Measurements from ENCODE around the gene PDHA1.

Gene PDHA1

DNA sequence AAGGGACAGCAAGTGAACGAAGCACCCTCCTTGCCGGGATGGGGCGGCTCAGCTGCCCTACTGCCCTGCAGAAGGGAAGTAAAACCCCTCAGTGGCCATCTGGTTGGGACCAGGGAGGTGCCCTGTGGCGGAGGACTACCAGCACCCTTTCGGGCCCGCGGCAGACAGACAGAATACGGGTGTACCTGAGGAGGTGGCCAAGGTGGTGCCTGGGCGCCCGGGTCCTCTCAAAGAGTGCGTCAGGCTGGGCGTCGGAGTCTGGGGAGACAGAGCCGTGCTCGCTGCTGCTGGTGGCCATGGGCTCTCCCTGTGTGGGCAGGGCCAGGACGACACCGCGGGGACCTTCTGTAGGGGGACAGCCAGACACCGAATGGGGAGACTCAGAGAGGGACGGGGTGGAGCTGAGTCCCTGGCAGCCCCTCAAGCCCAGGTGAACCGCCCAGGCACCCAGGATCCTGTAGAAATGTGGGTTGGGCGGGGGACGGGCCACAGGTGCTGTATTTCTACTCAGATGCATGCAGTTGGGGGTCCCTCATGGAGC lies 29.7 kb downstream of the PDHA1 start:
- in situ Hi-C loops (cut with MboI; ENCODE audit: low sequenced_read_pairs): no loop called here

DNA sequence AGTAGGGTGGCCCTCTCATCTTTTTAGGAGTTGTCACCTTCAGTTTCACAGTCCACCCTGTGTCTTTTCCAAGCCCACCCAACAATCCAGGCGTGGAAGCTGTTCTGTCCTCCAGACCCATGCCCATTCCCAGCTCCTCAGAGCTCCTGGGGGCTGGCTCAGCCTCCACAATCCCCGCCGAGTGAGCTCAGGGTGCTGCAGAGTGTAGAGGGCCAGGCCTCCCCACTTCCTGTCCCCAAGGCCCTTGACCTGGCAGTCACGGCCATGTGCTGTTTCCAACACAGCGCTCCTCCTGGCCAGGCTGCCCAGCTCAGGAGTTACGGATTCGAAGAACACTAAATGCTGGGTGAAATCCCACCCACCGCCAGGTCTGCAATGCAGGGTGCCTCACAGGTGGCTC lies 31.8 kb downstream of the PDHA1 start:
- in situ Hi-C loops (cut with MboI; ENCODE audit: low sequenced_read_pairs): no loop called here

DNA sequence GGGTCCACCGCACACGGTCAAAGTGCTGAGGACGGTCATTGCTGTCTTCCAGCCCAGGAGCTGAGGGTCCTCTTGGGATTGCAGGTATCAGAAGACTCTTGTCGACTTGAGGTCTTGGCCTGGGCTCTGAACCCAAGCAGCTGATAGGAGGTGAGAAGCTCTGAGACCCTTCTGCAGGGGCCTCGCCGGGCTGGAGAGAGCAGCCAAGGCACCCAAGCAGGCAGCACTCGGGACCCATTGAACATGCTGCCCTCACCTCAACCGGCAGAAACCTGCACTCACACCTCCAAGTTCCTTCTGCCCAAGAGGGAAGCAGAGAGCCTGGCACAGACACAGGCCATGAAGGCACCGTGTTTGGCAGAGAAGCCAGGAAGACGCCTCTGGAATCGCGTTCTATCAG lies 34.1 kb downstream of the PDHA1 start:
- in situ Hi-C loops (cut with MboI; ENCODE audit: low sequenced_read_pairs): no loop called here

DNA sequence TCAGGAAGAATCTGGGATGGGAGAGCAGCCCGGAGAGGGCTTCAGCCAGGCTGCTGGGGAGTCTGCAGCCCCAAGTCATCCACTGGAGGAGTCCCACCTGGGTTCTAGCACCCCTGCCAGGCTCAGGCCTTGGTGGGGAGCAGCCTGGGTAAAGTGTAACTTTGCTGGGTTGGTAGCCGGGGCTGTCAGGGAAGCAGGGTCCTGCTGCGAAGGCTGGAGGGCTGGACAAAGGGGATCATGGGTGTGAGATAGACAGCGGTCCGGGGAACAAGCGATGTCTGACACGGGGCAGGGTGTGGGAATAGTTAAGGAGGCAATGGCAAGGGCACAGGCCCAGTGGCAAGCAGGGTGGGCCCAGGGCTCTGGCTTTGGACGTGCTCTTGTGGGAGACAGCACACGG lies 37.6 kb downstream of the PDHA1 start:
- in situ Hi-C loops (cut with MboI; ENCODE audit: low sequenced_read_pairs): no loop called here

DNA sequence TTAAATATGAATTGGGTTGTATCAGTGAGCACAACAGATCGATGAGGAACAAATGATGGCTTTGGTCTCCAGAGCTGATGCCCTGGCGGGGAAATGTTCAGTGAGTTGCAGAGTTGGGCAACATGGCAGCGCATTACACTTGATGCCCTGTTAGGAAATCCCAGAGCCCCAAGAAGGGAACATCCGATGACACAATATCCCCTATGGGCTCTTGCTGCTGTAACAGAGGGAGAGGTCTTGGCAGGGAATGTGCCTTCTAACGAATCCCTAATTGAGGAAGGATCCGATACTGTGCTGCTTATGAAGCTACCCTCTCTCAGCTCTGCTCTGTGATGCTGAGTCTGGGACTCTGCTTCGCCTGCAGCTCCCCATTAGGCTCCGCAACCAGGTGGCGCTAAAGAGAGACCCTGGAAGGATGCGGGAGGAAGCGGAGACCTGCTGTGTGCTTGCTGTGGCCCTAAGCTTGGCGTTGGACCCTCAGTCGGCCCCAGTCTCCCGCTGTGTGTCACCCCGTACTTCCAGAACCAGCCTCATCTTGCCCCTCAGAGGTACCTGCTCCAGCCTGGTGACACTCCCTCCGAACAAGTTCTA lies 38.9 kb downstream of the PDHA1 start:
- in situ Hi-C loops (cut with MboI; ENCODE audit: low sequenced_read_pairs): no loop called here

DNA sequence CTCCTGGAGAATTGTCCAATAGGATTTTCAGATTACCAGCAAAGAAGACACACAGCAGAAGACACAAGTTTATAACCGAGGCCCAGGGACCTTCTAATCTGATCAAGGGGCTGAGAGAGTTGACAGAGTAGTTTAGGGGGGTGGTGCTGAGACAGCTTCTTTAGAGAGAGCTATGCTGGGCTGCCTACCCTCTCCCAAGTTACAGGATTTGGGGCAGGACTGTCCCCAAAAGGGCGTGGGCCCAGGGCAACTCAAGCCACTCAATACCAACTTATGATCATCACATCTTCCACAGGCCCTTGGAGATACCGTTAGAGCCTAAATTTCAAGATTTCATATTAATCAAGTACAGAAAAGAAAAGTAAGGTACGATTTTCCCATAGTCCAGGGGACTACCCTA lies 43.0 kb downstream of the PDHA1 start:
- in situ Hi-C loops (cut with MboI; ENCODE audit: low sequenced_read_pairs): no loop called here

DNA sequence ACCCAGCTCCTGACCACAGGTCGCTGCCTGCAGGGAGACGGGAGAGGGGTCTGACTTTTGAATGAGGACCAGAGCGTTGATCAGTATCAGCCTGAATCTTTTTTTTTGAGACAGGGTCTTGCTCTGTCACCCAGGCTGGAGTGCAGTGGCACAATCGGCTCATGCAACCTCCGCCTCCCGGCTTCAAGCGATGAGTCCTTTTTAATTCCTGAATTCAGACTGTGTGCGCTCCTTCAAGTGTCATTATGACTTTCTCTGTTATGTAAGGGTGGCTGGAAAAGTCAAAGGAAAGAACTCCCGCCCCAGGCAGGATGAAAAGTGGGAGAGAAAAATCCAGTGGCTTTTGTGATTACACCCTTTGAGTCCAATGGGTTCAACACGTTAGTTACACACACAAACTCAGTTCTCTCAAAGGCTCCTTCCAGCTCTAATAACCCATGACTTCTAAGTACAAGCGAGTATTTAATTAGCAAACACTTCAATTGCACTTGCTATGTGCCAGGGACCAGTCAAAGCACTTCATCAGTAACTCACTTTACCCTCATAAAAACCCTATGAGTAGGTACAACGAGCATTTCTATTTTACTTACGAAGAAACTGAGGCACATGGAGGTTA lies 44.4 kb downstream of the PDHA1 start:
- in situ Hi-C loops (cut with MboI; ENCODE audit: low sequenced_read_pairs): no loop called here

DNA sequence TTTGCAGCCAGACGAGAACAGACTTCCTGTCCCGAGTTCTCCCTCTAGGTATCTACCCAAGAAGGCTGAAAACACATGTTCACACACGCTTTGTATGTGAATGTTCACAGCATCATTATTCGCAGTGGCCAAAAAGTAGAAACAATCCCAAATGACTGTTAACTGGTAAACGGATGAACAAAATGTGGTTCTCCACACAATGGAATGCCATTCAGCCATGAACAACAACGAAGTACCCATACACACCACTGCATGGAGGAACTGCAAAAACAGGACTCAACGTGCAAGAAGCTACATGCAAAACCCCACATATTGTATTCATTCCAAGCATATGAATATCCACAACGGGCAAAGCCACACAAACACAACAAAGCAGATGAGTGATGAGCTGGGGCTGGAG lies 45.0 kb downstream of the PDHA1 start:
- in situ Hi-C loops (cut with MboI; ENCODE audit: low sequenced_read_pairs): no loop called here

DNA sequence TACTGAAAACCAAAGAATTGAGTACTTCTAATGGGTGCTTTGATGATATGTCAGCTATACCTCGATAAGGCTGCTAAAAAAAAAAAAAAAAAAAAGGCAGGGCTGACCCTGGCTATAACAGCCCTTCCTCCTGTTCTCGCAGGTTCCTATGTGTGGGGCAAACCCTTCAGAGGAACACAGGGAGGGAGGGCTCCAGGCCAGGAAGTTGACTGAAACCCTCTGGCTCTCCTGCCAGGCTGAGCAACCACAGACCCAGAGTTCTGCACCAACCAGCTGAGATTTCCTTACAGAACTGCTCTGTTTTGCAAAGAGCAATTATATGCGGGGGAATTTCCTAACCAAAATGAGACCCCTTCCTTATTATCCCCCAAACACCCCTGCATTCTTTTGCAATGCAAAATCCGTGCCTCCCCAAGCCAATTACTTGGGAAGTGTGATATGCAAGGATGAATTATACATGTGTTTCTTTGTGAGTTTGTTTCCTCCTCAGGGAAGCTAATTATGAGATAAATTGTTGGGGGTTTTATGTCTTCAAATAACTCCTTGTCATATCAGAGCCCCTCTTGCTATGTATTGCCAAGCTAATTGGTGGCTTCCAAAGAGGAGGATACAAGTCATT lies 45.6 kb downstream of the PDHA1 start:
- in situ Hi-C loops (cut with MboI; ENCODE audit: low sequenced_read_pairs): no loop called here

DNA sequence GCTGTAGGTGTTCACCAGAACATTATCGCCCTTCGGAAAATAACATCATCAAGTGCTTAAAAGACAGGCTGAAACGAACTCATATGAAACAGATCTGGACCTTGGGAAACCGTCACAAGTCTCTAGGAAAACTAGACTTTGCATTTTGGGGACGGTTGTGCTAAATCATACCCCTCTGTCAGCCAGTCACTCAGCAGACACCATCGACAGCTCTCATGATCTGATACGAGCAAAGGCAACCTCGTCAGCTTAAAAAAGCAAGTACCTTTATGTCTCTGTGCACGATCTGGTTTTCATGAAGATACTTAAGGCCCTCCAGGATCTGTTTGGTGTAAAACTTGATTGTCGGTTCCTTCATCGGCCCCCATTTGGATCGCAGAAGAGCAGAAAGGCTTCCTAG lies 48.4 kb downstream of the PDHA1 start:
- in situ Hi-C loops (cut with MboI; ENCODE audit: low sequenced_read_pairs): no loop called here

DNA sequence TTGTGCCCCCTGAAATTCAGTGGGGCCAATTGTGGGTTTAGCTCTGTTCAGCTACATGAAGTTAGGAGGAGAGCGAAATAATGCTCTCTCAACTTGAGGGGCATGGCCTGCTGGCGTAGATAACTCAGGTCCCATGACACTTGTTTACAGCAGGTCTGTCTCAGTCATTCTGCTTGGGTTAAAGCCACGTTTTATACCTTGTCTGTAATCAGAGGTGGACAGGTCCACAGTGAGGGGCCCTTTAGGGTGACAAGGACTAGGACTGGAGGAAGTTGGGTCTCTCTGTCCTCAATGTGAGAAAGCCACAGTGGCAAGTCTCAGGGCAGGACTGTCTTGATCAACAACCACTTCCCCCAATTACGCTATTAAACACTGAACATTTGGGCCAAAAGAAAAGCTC lies 49.0 kb downstream of the PDHA1 start:
- in situ Hi-C loops (cut with MboI; ENCODE audit: low sequenced_read_pairs): no loop called here

DNA sequence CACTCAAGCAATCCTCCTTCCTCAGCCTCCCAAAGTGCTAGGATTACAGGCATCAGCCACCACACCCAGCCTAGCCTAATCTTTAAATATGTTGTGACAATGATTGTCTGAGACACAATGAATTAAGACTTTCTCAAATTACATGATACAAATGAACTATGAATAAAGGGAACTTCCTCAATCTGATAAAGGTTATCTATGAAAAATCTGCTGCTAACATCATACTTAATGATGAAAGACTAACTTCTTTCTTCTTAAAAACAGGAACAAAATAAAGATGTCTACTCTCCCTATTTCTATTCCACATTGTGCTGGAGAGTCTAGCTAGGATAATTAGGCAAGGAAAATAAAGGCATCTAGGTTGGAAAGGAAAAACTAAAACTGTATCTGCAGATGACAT lies 60.0 kb downstream of the PDHA1 start:
- in situ Hi-C loops (cut with MboI; ENCODE audit: low sequenced_read_pairs): no loop called here

DNA sequence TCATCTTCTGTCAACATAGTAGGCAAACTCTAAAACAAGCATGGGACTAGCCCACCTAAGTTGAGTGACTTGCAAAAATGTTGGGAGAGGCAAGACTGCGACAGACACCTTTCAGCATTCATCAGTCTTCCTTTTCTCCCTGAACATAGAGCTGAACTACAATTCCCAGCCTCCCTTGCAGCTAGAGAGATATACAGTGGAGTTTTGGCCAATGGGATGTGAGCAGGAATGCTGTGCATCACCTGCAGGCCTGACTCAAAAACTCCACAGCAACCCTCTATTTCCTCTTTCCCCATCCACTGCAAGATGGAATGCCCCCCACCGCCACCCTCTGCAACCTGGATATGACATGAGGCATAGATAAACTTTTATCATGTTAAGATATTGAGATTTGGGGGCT lies 66.5 kb downstream of the PDHA1 start:
- in situ Hi-C loops (cut with MboI; ENCODE audit: low sequenced_read_pairs): no loop called here

Data from HL-60/S4 treated with phorbol 12-myristate 13-acetate at 8.2 ng/mL for 4 days and 3 days (cell line).